Stimulated activated CD8-positive, alpha-beta memory T cell treated with anti-CD3 and anti-CD28 coated beads, Interleukin-15, amount 100 ng/mL, for 24 hours (primary cell): ENCODE measurements around the gene TEDDM1.

Source experiments
- DNase-seq: peaks from one replicate; pipeline ENCODE4 v3.0.0-alpha.2; 2020; ENCODE audit warnings: low read depth

The TEDDM1 gene

DNA sequence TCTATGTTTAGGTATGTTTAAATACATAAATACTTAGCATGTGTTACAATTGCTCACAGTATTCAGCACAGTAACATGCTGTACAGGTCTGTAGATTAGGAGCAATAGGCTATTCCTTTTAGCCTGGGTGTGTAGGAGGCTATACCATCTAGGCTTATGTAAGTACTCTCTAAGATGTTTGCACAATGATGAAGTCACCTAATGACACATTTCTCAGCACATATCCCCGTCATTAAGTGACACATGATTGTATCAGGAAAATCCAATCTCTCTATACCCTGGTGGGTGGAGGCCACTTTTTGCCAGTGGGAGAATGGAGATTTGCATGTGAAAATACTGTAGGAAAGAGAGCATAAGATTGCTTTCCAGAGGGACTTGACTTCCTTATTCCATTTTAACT, 5.5 kb upstream of the TEDDM1 start:
- no peak for DNase-seq

GRCh38 chr1:182405578-182405977, 5.1 kb upstream of the TEDDM1 start:
- no peak for DNase-seq

- DNase-seq: no peak
Observed at GRCh38 chr1:182404781-182405180, 4.3 kb upstream of the TEDDM1 start.

GRCh38 chr1:182397653-182398393, 2.6 kb downstream of the TEDDM1 start:
- DNase-seq: no peak

GRCh38 chr1:182395906-182396305, 4.6 kb downstream of the TEDDM1 start:
- no peak for DNase-seq

DNA sequence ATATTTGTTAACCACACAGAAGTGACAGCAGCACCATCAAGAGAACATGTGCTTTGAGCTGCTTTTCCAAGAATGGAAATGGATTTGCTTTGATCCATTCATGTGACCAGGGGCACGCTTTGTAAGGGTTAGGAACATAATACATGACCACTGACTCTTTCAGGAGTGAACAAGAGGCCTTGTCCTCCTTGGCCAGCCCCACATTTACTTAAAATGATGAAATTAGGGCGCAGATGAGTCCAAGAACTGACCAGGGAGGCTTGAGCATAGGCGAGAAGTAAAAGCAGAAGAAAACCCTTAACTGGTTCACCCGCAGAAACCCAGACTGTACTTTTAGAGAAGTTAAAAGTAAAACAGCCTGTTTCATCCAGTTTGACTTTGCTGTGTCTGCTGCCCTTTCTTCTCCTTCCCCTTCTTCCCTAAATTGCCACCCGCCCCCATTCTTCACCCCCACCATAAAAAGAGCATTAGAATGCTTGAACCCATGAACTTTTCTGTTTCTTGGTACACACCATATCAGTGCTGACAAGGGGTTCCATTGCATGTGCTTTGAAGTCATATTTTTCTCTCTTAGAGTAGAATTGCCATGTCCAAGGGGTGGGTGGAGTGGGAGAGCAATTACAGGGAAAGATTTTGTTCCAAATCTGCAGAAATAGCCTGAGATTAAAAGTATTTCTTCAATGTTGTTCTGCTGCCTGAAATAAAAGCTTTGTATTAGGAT, 6.3 kb downstream of the TEDDM1 start:
- DNase-seq: no peak

- no peak for DNase-seq
Observed at GRCh38 chr1:182392050-182393028, 8.1 kb downstream of the TEDDM1 start.

GRCh38 chr1:182391362-182392049, 9.0 kb downstream of the TEDDM1 start, which contains the start of gene GLUL:
GLUL (minus strand) TSS chr1:182391790; CDS start chr1:182388737, 3,053 bp downstream.
- DNase-seq: peak; percentile 29

DNA sequence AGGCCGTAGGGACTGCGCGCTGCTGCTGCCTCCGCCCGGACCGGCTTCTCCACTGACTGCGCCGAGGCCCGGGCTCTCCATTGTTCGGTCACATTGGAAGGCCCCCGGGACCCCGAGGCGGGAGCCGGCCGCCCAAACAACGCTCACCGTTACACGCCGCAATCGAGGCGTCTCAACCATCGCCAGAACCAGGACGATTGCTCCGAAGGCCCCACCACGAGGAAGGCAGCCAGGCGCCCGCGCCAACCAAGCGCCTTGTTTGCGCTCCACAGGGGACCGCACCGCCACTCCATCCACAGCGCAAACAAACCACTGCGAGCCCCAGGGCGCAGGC, 9.5 kb downstream of the TEDDM1 start:
- DNase-seq: no peak

- DNase-seq: no peak
Observed at GRCh38 chr1:182389619-182390047, 10.8 kb downstream of the TEDDM1 start.

GRCh38 chr1:182388392-182389134, 11.9 kb downstream of the TEDDM1 start:
- no peak for DNase-seq

DNA sequence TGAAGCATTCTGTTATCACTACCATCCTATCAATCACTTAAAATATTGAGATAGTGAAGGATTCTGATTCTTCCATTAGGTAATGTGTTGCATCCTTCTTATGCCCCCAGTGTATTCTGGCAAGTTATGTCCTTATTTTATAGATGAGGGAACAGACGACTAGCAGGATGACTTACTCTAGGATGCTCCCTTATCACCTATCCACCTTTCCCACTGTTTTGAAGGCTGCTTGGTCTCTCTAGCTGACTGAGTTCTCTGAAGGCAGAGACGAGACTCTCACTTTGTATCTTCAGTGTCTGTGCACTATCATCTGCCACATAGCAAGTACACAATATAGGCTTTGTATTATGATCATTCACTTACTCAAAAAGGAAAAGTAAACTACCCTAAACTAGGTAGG, 12.9 kb downstream of the TEDDM1 start:
- no peak for DNase-seq

DNA sequence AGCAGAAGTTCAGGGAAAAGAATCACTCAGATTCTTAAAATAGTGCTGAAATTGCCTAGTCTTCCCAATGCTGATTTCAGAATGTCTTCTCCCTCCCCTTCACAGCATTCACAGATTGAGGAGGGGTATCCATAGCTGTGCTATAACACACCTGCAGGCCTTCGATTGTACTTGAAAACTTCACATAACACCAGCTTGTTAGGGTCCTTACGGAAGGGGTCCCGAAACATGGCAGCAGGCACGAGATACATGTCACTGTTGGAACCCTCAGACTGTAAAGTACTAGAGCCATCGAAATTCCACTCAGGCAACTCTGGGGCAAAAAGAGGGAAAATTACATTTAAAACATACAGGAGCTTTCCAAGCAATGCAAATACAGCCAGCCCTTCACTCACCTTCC, 13.5 kb downstream of the TEDDM1 start:
- DNase-seq: no peak

GRCh38 chr1:182385885-182386853, 14.3 kb downstream of the TEDDM1 start:
- no peak for DNase-seq

- DNase-seq: no peak
Observed at GRCh38 chr1:182384387-182384960, 16.0 kb downstream of the TEDDM1 start.

DNA sequence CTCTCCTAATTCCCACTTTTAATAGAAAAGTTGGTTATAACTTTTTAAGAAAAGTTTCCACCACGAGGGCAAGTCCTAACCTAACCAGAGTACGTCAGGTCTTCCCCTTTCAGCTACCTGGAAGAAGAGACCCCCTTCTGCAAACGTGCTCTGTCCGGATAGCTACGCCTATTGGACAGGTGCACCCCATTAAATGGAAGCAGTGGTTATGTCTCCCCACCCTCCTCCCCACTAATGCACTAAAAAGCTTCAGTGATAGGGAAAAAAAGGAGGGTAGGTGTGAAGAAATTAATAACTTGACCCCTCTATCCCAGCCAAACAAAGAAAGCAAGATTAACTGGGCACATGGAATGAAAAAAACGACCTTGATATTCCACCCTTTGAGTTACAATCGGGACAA, 16.5 kb downstream of the TEDDM1 start:
- DNase-seq: no peak

DNA sequence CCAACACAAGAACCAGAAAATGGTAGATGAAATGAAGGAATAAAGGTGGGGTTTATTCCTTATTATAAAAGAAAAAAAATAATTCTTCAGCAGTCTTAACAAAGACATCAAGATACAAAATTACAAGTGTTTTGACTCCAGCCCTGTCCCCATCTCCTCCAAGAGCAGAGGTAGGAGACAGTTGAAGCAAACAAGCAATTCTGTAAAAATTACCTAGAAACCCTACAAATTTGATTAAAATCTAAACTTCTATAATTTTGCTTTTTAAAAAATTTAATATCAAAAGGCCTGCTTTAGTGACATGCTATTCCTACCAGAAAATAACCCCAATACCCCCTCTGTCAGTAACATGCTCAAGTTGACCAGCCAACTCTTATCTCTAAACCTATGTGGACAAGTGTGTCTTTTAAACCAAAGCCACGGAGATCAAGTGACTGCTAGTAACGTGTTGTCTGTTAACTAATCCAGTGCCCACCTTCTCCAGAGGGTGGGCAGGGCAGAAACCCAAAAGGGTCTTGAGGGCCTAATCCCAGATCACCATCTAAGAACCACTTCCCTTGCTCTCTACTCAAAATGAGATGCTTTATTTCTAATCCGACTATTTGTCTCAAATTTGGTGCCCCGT, 17.3 kb downstream of the TEDDM1 start:
- no peak for DNase-seq

- DNase-seq: no peak
Observed at GRCh38 chr1:182381962-182382819, 18.3 kb downstream of the TEDDM1 start.
